HG02970 (cell line): ENCODE results near the gene RAB4B.
"Not testable (repeated sequence)": the region's sequence is repeated elsewhere in the genome, so short reads cannot be mapped to it uniquely, and the experiment has no call there.

Experiments
- ATAC-seq: cut with Tn5 transposase; IDR thresholded peaks from one replicate; pipeline ENCODE4 v1.9.1; 2021; ENCODE audit warnings: mild to moderate bottlenecking, moderate library complexity, moderate number of reproducible peaks; ENCODE audit not compliant: unreplicated experiment, low FRiP score

RAB4B gene

DNA sequence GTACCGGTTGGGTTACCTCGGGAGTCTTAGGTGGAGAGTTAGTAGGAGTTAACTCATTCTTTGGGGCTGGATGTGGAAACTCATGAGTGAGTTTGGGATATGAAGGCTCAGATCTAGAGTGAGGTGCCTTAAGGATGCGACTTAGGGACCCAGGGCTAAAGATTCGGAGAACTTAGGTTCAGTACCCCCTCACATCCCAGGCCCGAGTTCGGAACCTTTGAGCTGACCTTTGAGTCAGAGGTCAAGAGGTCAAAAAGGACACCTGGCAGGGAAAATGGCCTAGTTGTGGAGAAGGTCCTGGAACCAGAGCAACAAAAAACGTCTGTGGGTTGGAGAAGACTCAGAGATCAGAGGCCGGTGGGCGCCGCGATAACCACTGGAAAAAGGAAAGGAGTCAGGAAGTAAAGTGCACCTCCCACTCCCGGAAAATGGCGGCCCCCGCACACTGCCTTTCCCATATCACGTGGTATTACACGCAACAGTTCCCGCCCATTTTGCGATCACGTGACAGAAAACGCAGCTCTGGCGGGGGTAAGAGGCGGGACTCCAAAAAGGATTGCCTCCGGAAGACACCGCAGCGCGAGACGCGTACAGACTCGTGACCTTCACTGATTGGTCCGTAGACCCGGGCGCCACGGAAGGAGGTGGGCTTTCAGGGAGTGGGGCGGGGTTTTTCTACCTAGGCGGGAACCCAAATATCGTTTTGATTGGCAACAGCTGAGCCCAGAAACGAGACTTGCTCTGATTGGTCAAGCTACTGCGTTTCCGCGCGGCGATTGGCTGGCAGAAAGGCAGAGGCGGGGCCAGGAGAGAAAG is 27.8 kb upstream of the RAB4B start, which contains the start of gene ACTMAP:
TSS of gene ACTMAP (minus strand) at position 420 of the 816 bp plus-strand sequence. CDS start 674 bp downstream, outside the sequence.
- peak; percentile 88 for ATAC-seq

- peak; percentile 51 for ATAC-seq
Measured at GRCh38 chr19:40750874-40751537, 27.0 kb upstream of the RAB4B start, which contains the start of gene SNRPA. TSS of gene SNRPA (plus strand) at chr19:40751203. CDS start at chr19:40751409, 206 bp downstream.

DNA sequence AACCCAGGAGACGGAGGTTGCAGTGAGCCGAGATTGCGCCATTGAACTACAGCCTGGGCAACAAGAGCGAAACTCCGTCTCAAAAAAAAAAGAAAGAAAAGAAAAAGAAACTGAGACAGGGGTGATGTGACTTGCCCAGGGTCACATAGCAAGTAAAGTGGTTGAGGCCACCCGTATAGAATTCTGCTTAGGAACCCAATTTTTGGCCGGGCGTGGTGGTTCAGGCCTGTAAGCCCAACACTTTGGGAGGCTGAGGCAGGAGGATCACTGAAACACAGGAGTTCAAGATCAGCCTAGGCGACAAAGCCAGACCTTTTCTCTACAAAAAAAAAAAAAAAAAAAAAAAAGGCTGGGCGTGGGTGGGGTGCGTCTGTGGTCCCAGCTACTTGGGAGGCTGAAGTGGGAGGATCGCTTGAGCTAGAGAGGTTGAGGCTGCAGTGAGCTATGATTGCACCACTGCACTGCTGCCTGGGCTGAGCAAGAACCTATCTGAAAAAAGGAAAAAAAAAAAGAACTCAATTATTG is 25.7 kb upstream of the RAB4B start:
- no peak for ATAC-seq

GRCh38 chr19:40754611-40755247 is 23.3 kb upstream of the RAB4B start:
- ATAC-seq, result no peak

DNA sequence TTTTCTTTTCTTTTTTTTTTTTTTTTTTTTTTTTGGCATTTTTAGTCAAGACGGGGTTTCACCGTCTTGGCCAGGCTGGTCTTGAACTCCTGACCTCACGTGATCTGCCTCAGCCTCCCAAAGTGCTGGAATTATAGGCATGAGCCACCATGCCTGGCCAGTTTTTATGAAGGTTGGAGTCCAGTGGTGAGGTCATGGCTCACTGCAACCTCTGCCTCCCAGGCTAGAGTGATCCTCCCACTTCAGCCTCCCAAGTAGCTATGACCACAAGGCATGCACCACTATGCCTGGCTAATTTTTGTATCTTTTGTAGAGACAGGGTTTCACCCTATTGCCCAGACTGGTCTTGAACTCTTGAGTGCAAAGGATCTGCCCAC is 22.8 kb upstream of the RAB4B start:
- ATAC-seq, result no peak

DNA sequence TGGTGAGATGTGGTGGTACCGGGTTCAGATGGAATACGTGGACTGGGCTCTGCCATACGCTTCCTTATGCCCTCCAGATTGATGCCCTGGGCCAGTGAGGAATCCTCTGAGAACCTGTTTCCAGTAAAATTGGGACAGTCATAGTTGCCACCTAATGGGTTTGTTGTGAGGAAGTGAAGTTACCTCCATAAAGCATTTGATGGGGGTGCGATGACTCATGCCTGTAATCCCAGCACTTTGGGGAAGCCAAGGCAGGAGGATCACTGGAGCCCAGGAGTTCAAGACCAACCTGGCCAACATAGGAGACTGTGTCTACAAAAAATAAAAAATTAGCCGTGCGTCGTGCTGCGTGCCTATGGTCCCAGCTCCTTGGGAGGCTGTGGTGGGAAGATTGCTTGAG is 22.3 kb upstream of the RAB4B start:
- ATAC-seq, result no peak

GRCh38 chr19:40756502-40757110 is 21.4 kb upstream of the RAB4B start:
- no peak for ATAC-seq

DNA sequence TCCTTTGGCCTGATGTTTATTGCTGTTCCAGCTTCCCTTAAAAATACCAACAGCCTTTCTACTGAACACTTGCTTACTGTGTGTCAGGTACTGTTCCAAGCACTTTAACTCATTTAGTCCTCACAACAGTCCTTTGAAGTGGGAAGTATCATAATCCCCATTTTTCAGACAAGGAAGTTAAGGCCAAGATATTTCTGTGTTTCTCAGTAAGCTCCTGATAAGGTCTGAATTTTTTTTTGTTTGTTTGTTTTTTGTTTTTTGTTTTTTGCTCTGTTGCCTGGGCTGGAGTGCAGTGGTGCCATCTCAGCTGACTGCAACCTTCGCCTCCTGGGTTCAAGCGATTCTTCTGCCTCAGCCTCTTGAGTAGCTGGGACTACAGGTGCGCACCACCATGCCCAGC is 19.6 kb upstream of the RAB4B start:
- ATAC-seq, result no peak

- ATAC-seq, result no peak
Measured at GRCh38 chr19:40759352-40759751, 18.7 kb upstream of the RAB4B start.

- ATAC-seq, result no peak
Measured at GRCh38 chr19:40762754-40763470, 15.1 kb upstream of the RAB4B start.

DNA sequence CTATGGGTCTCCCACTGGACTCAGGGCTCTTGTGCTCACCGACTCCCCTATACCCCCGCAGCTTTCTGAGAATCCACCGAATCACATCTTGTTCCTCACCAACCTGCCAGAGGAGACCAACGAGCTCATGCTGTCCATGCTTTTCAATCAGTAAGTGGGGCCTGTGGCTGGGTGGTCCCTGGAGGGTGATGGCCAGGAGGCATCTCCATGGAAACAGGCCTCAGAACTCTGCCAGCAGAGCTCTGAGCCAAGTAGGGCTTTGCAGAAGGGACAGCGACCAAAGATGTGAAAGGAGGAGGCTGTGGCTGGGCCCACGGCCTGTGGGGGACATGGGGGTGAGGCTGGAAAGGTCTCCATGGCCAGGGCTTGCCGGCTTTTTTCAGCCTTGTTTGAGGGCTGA is 14.5 kb upstream of the RAB4B start:
- ATAC-seq, result no peak

GRCh38 chr19:40763963-40764362 is 14.1 kb upstream of the RAB4B start:
- no peak for ATAC-seq

- ATAC-seq, result not testable (repeated sequence)
Measured at GRCh38 chr19:40766385-40766784, 11.7 kb upstream of the RAB4B start.

DNA sequence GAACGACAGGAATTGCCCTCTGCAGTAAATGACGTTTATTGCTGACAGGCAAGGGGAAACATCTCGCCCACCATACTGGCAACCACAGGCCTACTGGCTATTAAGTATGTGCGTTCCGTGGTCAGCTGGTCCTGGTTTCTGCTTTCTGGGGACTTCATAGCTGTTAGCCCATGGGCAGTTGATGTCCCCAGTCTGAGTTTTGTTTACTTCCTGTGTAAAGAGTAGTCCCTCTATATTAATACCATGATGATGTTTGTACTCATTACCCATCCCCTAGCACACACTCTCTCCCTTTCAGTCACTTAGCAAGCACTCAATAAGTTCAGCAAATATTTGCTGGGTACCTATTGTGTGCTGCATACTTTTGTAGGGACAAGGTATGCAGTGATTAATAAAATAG is 9.2 kb upstream of the RAB4B start:
- ATAC-seq, result no peak

DNA sequence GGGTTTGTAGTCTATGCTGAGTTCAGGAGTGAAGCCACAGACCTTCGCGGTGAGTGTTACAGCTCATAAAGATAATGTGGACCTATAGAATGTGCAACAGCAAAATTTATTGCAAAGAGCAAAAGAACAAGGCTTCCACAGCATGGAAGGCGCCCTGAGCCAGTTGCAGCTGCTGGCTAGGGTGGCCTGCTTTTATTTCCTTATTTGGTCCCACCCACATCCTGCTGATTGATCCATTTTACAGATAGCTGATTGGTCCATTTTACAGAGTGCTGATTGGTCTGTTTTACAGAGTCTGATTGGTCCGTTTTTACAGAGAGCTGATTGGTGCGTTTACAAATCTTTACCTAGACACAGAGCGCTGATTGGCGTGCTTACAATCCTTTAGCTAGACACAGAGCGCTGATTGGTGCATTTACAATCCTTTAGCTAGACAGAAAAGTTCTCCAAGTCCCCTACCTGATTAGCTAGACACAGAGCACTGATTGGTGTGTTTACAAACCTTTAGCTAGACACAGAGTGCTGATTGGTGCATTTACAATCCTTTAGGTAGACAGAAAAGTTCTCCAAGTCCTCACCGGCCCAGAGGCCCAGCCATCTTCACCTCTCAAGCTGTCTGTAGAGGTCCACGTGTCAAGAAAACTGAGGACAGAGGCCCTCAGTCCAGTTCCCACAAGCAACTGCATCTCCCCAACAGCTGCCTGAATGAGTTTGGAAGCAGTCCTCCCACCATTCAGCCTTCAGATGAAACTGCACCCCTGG is 6.8 kb upstream of the RAB4B start:
- ATAC-seq, result not testable (repeated sequence)

- ATAC-seq, result no peak
Measured at GRCh38 chr19:40774916-40775631, 3.0 kb upstream of the RAB4B start, which contains the start of gene MIA. TSS of gene MIA (plus strand) at chr19:40775521. CDS start at chr19:40775543, 22 bp downstream.

DNA sequence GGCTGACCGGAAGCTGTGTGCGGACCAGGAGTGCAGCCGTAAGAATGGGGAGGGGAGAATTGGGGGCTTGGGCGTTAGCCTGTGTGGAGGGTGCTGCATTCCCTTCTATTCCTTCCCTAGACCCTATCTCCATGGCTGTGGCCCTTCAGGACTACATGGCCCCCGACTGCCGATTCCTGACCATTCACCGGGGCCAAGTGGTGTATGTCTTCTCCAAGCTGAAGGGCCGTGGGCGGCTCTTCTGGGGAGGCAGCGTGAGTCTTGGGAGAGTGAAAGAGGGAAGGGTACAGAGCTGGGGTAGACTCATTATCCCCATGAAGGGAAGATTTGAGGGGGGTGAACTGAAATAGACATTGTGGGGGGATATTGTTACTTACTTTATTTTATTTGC is 2.4 kb upstream of the RAB4B start:
- no peak for ATAC-seq

DNA sequence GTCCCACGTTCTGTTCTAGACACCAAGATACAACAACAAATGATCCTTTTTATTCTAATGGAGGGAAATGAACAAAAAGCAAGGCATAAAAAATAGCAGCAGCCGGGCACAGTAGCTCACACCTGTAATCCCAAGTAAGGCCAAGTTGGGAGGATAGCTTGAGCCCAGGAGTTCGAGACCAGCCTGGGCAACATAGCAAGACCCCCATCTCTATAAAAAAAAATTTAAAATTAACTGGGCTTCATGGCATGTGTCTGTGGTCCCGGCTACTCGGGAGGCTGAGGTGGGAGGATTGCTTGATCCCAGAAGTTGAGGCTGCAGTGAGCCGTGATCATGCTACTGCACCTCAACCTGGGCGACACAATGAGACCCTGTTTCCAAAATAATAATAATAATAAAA is 1.7 kb upstream of the RAB4B start:
- ATAC-seq, result no peak
